Measurements from ENCODE around the gene VDAC2.
A peak's percentile ranks its signal among the peaks of the same experiment; 100 is the strongest.
"Not testable (repeated sequence)": the region's sequence is repeated elsewhere in the genome, so short reads cannot be mapped to it uniquely, and the experiment has no call there.

VDAC2 gene

DNA sequence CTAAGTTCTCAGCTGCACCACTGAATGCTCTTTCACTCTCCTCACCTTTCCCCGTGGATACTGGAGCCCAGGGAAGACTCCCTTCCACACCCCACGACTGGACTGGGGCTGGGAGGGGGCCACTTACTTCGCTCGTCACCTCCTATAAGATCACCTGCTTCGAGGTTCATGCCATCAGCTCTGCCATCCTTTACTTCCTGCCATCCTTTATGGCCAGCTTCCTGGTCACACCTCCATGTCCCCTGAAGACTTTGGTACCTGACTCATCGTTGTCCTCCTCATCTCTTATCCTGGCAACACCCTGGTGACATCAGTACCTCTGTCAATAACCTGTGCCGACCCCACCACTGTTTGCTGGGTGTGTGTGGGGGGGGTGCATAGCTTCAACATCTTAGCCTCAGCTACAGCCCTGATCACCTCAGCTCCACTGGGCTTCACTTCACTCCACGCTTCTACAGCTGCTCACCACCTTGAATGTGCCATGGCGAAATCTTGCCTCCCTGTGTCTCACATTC is 8.7 kb upstream of the VDAC2 start:
- no peak for DNase-seq

DNA sequence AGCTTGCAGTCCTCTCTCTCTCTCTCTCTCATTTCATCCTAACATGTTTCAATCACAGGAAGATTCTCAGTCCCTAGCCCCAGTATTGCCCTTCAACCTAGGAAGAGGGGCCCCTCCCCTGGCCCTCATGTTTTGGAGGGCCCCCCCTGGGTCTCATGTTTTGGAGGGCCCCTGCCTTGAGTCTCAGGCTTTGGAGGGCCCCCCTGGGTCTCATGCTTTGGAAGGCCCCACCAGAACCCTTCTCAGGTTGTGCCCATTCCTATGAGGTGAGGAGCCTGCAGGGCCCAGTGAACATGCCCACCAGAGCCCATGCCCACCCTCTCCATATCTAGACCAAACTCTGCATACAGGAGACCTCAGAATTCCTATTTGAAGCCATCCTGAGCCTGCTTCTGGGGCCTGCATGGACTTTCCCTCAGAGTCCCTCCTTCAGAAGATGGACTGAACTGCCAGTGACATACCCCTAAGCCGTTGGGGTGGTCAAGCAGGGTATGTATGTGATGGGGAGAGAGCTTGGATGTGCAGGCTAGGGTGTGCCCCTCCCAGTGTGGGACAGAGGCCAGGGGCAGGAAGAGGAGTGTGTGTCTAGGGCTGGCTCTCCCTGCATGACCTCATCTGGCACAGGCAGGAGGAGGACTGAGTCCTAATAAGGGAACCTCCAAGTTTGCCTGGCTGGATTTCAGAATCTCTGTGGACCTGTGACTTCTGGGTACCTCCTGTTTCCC is 8.1 kb upstream of the VDAC2 start:
- no peak for DNase-seq

DNA sequence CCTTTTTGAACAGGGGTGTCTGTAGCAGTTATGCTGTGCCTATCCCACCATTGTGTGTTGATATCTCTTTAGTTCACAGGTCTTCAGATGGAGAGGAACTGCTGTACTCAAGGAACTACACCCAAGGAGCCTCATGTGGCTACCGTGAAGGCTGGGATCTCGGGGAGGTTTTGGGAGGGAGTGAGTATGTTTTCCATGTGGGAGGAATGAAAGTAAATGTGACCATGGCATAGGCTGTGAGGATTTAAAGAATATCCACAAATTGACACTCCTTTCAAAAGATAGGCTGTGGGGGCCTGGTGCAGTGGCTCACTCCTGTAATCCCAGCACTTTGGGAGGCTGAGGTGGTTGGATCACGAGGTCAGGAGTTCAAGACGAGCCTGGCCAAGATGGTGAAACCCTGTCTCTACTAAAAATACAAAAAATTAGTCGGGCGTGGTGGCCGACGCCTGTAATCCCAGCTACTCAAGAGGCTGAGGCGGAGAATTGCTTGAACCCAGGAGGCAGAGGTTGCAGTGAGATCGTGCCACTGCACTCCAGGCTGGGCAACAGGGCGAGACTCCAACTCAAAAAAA is 7.5 kb upstream of the VDAC2 start:
- DNase-seq: not testable (repeated sequence)

DNA sequence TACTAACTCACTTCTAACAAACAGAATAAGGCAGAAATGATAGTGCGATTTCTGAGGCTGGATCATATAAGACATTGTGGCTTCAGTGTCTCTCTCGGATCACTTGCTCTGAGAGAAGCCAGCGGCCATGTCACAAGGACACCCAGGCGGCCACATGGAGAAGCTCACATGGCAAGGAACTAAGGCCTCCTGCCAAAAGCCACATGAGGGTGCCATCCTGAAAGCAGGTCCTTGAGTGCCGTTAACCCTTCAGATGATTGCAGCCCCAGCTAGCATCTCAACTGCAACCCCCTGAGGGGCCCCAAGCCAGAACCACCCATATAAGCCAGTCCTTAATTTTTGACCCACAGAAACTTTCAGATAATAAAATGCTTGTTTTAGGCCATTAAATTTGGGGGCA is 6.9 kb upstream of the VDAC2 start:
- DNase-seq: no peak

DNA sequence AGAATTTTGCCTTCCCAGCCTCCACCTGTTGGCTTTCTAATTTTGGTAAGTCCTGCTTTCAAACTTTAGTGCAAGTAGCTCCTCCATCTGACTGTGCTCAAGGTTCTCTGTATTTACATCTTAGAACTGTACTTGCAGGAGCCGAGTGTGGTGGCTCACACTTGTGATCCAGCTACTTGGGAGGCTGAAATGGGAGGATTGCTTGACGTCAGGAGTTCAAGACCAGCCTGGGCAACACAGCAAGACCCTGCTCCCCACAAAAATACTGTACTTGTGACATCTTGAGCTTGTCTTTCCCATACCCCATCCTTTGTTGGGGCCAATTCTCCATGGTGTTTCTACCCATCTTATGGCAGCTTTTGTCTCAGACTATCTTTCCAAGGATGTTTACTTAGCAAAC is 4.7 kb upstream of the VDAC2 start:
- no peak for DNase-seq

DNA sequence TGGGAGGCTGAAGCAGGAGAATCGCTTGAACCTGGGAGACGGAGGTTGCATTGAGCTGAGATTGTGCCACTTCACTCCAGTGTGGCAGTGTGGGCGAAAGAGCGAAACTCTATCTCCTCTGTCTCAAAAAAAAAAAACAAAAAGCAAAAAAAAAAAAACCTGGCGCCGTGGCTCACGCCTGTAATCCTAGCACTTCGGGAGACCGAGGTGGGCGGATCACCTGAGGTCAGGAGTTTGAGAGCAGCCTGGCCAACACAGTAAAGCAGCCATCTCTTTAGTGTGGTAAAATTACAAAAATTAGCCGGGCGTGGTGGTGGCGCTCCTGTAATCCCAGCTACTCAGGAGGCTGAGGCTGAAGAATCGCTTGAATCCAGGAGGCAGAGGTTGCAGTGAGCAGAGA is 4.0 kb upstream of the VDAC2 start:
- DNase-seq: not testable (repeated sequence)

DNA sequence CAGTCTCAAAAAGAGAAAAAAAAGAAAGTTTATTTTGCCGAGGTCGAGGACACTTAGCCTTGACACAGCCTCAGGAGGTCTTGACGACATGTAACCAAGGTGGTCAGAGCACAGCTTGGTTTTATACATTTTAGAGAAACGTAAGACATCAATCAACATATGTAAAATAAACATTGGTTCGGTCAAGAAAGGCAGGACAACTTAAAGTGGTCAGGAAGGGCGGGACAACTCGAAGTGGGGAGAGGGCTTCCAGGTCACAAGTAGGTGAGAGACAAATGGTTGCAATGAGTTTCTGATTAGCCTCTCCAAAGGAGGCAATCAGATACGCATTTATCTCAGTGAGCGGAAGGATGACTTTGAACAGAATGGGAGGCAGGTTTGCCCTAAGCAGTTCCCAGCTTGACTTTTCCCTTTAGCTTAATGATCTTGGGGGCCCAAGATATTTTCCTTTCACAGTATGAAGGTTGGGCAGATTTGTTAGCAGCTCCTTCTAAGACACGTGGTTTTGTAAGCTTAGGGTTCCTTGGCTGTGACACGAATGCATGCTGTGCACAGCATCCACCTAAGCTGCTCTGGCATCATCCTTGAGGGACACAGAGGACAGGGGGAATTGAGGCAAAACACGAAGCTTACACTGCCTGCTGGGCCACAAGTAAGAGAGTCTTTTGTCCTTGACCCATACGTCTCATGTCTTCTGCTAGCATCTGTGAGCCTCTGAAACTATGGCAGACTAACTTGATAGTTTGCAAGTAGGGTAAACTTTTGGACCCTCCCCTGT is 3.3 kb upstream of the VDAC2 start:
- no peak for DNase-seq

DNA sequence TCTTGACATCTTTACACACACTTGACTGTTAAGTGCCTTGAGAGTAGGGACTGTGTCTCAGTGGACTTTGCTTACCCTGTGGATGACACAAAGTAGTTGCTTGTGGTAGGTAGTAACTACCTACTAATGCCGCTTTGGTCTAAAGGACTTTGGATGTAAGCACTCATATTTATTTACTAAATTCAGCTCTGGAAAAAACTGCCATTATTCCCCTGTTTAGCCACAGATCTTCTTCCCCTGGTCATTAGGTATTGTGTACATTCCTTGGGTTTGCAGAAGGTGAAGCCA is 2.8 kb upstream of the VDAC2 start:
- DNase-seq: no peak

DNA sequence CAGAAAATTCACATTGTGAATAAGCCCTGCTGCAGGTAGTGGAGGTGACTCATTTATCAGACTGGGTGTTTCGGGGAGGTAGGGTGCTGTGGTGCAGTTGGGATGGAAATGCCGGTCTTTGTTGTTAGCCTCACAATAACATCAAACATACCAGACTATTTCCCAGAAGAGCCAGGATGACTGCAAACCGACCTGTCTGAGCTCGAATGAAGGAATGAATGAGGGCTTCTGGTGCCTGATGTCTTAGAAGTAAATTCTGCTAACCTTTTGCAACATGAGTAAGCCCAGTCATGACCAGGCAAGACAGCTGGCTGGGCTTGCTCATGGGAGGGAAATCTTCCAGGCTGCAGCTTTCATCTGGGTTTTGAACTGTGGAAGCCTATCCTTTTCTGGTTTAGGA is 2.4 kb upstream of the VDAC2 start:
- DNase-seq: no peak

DNA sequence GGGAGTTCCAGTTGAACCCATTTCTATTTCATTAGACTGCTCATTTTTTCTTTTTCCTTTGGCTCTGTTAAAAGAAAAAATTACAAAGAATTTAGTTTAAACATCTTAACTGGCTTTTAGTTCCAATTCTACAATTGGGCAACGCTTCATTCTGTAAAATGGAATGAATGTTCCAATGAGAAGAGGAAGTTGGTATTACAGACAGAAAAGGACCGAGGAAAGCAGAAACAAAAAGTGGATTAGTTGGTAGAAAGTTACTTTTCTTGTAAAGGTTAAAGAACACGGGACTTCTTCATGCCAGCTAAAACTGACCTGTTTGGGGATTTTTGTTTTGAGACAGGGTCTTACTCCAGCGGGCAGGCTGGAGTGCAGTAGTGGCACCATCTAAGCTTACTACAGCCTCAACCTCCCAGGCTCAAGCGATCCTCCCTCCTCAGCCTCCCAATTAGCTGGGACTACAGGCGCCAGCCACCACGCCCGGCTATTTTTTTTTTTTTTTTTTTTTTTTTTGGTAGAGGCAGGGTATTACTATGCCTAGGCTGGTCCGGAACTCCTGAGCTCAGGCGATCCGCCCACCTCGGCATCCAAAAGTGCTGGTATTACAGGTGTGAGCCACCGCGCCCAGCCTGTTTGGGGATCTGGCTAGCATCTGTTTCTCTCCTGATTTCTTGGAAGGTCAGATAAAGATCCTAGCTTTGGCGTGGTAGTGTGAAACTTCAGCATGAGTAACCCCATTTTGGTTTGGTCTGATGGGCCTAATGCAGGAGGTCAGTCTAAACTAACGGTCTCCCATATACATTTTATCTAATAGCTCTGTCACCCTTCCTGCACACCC is 1.3 kb upstream of the VDAC2 start:
- DNase-seq: no peak

DNA sequence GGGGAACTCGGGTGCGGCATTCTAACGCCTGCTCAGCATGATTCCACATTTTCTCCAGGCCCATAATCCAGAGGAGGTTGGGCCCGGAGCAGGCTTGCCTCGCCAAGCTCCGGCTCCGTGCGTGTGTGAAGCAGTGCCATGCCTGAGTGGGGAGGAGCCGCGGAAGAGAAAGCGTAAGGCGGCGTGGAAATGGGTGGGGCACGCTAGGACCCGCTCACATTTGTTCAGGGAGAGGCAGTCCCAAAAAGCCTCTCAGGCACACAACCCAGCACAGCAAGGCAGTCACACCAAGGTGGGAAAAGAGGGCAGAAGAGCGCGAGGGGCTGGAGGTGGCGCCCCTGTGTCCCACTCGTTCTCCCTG is 695 bp upstream of the VDAC2 start:
- peak in 1 of 2 experiments; percentile 46 for DNase-seq

DNA sequence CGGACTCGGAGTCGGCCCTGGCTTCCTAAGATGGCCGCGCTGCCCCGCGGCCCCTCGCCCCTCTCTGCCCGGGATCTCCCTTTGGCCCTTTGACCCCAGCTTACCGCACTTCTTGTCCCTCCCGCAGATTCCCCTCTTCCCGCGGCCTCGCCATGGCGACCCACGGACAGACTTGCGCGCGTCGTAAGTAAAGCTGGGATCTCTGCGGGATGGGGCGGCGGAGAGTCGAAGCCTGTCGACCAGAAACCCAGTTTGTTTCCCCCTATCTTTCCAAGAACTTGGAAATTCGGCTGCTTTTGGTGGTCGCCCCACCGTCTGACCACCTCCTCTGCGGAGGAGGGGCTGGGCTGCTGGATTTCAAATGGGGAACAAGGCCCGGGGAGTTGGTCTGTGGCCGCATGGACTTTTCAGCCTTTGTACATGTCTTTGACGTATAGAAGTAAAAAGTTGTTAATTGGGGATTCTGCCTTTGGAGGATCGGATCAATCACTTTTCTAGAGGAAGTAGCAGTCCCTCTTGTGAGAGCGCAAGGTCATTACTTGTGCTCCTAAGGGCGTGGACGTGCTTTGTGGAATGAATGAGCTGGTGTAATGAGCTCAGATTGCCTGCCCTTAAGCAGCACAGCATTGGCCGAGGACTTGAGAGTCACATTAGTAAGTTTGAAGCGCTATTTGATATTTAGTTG is 553 bp downstream of the VDAC2 start:
- no peak for DNase-seq

DNA sequence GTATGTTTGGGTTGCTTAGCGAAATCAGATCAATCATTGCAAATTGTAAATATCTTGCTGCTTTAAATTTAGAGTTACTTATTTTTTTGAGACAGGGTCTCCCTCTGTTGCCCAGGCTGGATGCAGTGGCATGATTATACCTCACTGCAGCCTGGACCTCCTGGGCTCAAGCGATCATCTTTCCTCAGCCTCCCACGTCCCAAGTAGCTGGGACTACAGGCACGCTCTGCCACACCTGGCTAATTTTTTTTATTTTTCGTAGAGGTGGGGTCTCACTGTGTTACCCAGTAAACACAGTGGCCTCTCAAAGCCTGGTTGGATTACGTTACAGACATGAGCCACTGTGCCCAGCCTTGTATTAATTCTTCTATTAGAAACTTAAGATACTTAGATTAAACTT is 1.7 kb downstream of the VDAC2 start:
- DNase-seq: no peak

DNA sequence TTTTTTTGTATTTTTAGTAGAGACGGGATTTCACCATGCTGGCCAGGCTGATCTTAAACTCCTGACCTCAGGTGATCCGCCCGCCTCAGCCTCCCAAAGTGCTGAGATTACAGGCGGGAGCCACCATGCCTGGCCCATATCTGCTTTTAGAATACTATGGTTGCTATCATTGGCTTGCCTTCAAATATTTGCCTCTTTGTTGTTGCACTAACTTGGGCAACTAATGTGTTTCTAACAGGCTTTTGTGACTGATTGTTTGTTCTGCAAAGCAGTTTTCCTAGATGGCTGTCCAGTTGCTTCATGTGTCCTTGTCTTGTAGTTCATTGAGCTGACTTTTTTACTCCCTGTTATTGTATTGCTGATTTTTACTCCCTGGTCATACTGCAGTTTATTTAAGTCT is 9.7 kb downstream of the VDAC2 start:
- DNase-seq: no peak

DNA sequence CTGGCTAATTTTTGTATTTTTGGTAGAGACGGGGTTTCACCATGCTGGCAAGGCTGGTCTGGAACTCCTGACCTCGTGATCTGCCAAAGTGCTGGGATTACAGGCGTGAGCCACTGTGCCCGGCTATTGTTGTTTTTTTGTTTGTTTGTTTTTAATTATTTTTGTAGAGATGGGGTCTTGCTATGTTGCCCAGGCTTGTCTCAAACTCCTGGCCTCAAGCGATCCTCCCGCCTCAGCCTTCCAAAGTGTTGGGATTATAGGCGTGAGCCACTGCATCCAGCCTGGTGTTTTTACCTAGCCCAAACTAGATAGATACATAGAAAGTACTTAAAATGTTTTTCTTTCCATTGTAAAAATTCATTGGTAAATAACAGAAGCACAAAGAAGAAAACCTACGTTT is 10.9 kb downstream of the VDAC2 start:
- not testable (repeated sequence) for DNase-seq

DNA sequence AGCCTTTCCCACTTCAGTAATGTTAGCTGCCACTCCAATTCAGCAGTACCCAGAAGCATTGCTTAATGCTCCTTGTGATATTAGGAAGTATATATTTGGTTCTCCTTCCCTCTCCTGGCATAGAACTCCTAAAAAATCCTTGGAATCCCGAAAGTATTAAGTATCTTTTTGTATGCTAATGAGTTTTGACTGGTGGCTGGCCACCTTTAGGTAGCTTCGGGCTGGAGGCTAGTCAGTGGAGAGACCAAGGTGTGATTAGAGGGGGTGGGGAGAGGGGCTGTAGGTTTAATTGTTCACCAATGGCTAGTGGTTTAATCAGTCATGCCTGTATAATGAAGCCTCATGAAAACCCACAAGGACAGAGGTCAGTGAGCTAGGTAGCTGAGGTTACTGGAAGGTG is 12.9 kb downstream of the VDAC2 start:
- no peak for DNase-seq

DNA sequence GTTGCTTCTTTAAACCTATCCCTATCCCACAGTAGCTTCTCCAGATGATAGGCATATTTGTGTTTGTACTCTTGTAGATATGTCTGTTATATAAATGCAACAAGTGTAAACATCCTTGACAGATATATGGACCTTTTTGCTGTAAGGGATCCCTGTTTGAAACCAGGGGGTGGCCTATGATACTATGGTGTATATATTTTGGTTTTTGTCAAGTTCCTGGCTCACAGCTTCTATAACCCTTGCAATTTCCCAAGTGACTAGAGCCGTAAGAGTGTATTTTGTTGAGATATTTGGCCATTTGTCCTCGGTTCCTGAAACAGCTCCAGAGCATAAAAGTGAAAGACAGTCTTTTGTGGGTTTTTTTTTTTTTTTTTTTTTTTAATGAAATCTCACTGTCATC is 15.5 kb downstream of the VDAC2 start:
- no peak for DNase-seq

DNA sequence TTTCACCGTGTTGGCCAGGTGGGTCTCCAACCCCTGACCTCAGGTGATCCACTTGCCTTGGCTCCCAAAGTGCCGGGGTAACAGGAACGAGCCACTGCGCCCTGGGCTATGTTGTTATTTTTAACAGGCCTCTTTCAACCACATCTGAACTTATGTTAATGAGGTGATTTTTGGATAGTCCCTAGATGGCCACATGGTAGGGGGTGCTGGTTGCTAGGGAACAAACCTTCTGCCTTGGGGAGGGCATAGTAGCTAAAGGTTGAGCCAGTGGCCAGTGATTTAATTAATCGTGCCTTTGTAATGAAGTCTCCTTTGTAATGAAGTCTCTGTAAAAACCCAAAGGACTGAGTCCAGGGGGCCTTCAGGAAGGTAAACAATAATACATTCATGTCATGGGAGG is 16.1 kb downstream of the VDAC2 start:
- DNase-seq: no peak

DNA sequence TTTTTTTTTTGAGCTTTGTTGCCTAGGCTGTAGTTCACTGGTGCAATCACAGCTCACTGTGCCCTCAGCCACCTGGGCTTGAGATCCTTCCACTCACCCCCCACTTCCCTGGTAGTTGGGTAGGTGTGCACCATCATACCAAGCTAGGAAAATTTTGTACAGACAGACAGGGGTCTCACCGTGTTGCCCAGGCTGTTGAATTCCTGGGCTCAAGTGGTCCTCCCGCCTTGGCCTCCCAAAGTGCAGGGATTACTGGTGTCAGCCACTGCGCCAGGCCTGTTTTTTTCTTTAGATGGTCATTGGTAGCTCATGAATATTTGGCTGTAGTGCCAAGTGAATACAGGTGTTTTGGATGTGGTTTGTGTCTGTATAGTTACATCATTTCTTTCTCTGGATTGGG is 17.7 kb downstream of the VDAC2 start:
- no peak for DNase-seq

DNA sequence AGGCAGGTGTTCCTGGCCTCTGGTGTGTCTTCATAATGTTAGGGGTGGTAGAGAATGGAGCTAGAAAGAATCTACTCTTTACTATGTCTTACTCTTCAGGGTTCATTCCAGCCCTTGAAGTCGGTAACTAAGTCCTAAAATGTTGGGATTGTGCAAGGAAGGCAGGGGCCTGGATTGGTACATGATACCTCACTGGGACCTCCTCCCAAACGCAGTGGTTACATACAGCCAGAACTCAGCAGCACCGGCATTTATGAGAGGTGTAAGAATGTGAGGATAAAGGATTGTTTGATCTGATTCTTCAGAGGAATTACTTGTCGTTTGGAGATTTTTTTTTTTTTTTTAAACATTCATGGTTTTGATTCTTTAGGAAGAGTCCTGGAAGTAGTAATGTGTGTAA is 18.2 kb downstream of the VDAC2 start:
- no peak for DNase-seq

DNA sequence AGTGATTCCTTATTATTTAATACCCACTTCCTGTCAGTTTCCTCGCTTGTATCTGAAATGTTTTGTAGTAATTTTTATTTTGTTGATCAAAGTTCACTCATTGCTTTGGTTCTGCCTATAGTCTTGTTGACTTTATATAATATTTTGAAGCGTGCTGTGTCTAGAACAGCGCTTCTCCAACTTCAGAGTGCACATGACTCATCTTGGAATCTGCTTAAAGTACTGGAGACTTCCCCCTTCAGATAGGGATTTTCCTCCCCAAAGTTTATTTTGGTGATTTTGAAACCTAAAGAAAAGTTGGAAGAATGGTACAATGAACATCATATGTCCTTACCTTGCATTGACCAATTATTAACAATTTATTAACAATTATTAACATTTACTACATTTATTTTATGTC is 19.4 kb downstream of the VDAC2 start:
- no peak for DNase-seq

DNA sequence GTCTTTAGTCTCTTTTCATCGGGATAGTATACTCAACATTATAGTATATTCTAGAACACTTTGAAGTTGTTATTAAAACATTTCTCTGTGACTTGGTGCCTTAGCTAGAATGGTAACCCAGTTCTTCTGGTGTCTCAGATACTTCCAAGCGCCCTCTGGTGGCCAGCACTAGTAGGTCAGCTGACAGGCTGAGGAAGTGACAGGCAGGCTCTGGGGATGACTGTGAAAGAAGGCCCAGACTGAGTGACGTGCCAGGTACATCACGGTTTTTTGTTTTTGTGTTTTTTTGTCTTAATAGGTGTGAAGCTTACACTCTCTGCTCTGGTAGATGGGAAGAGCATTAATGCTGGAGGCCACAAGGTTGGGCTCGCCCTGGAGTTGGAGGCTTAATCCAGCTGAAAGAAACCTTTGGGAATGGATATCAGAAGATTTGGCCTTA is 20.0 kb downstream of the VDAC2 start:
- DNase-seq: peak; percentile 25 to 41
